SHP77 treated with DMSO at 0.1 percent for 48 hours (cell line): ENCODE results near the gene PCDHGA10.
"Not testable (repeated sequence)": the region's sequence is repeated elsewhere in the genome, so short reads cannot be mapped to it uniquely, and the experiment has no call there.

ENCODE experiments used
- DNase-seq: peaks from one replicate; lab custom pipeline; 2025; lab: John Stamatoyannopoulos, UW

PCDHGA10 gene

DNA sequence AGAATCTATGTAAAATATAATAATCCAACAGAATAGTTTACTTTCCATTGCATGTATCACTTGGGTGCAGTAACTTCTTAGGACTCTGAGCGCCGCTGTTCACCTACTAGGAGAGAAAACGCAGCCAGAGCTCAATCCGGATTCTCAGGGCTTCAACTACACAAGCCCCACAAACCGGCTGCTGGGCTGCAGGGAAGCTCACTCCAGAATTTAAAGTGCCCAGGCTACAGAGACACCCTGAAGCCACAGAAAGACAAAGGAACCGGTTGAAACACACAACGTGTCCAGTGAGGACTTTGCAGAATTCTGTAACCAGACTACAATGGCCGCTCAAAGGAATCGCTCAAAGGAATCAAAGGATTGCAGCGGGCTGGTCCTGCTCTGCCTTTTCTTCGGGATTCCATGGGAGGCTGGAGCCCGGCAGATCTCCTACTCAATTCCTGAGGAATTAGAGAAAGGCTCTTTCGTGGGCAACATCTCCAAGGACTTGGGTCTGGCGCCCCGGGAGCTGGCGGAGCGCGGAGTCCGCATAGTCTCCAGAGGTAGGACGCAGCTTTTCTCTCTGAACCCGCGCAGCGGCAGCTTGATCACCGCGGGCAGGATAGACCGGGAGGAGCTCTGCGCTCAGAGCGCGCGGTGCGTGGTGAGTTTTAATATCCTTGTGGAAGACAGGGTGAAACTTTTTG, at the start of gene PCDHGA10:
PCDHGA10 (plus strand) TSS at position 134 of the 686 bp plus-strand sequence; CDS start at position 323, 189 bp downstream.
- no peak for DNase-seq

DNA sequence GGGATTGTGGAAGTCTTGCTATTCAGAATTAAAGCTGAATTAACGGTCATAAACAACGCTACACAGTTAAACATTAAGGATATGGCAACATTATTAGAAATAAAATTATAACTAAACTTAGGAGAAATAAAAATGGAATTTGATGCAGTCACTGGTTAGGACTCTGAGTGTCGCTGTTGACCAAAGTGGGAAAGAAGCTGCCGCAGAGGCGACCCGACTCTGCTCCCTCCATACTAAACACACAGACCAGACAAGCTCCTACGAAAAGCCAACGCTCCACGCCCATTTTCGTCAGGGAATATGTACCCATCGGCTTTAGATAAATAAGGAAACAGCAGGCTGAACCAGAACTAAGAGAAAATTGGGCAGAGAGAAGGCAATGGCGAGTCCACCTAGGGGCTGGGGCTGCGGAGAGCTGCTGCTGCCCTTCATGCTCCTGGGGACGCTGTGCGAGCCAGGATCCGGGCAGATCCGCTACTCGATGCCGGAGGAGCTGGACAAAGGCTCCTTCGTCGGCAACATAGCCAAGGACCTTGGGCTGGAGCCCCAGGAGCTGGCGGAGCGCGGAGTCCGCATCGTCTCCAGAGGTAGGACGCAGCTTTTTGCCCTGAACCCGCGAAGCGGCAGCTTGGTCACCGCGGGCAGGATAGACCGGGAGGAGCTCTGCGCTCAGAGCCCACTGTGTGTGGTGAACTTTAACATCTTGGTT, 48.7 kb upstream of the PCDHGA10 start, which contains the start of gene PCDHGA5:
PCDHGA5 (plus strand) TSS at position 211 of the 709 bp plus-strand sequence; CDS start at position 380, 169 bp downstream.
- DNase-seq: no peak

DNA sequence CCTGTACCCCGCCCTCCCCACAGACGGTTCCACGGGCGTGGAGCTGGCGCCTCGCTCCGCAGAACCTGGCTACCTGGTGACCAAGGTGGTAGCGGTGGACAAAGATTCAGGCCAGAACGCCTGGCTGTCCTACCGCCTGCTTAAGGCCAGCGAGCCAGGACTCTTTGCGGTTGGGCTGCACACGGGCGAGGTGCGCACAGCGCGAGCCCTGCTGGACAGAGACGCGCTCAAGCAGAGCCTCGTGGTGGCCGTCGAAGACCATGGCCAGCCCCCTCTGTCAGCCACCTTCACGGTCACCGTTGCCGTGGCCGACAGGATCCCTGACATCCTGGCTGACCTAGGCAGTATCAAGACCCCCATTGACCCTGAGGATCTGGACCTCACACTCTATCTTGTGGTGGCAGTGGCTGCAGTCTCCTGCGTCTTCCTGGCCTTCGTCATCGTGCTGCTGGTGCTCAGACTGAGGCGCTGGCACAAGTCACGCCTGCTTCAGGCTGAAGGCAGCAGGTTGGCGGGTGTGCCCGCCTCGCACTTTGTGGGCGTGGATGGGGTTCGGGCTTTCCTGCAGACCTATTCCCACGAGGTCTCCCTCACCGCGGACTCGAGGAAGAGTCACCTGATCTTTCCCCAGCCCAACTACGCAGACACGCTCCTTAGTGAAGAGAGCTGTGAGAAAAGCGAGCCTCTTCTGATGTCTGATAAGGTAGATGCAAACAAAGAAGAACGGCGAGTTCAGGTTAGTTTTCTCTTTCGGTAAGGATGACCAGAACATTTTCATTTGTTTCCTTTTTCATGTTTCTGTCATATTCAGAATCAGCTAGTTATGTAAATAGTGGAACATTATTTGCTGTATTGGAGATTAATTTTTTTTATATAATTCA, 46.5 kb upstream of the PCDHGA10 start:
- no peak for DNase-seq

- DNase-seq: no peak
Observed at GRCh38 chr5:141369994-141370848, 42.6 kb upstream of the PCDHGA10 start, which contains the start of gene PCDHGB3. PCDHGB3 (plus strand) TSS chr5:141370242; CDS start chr5:141370395, 153 bp downstream.

DNA sequence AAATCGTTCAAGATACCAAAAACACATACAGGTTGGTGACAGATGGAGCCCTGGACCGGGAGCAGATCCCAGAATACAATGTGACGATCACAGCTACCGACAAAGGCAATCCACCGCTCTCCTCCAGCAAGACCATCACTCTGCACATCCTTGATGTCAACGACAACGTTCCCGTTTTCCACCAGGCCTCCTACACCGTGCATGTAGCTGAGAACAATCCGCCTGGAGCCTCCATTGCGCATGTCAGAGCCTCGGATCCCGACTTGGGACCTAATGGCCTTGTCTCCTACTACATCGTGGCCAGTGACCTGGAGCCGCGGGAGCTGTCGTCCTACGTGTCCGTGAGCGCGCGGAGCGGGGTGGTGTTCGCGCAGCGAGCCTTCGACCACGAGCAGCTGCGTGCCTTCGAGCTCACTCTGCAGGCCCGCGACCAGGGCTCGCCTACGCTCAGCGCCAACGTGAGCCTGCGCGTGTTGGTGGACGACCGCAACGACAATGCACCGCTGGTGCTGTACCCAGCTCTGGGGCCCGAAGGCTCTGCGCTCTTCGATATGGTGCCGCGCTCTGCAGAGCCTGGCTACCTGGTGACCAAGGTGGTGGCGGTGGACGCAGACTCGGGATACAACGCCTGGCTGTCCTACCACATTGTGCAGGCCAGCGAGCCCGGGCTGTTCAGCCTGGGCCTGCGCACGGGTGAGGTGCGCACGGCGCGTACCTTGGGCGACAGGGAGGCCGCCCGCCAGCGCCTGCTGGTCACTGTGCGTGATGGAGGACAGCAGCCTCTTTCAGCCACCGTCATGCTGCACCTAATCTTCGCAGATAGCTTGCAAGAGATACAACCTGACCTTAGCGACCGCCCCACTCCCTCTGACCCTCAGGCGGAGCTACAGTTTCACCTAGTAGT, 41.0 kb upstream of the PCDHGA10 start:
- no peak for DNase-seq

DNA sequence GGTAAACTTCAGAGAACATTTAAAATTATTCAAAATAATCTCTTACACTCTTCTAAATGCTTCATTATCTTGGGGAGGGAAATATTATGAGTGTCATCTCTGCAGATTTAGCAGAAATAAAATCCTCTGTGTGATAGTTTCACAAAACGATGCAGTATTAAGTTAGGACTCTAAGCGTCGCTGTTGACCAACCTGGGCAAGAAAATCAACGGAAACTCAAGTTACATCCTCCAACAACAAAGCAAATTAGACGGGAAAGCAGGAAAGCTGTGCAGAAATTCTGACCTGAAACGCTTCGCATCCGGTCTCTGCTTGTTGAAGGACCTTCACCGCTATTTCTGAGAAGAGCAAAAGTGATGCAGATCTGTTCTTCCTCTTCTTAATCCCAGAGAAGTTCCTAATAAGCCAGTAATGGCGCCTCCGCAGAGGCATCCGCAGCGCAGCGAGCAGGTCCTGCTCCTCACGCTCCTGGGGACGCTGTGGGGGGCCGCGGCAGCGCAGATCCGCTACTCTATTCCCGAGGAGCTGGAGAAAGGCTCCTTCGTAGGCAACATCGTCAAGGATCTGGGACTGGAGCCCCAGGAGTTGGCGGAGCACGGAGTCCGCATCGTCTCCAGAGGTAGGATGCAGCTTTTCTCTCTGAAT, 39.0 kb upstream of the PCDHGA10 start, which contains the start of gene PCDHGA6:
PCDHGA6 (plus strand) TSS at position 219 of the 645 bp plus-strand sequence; CDS start at position 412, 193 bp downstream.
- no peak for DNase-seq

DNA sequence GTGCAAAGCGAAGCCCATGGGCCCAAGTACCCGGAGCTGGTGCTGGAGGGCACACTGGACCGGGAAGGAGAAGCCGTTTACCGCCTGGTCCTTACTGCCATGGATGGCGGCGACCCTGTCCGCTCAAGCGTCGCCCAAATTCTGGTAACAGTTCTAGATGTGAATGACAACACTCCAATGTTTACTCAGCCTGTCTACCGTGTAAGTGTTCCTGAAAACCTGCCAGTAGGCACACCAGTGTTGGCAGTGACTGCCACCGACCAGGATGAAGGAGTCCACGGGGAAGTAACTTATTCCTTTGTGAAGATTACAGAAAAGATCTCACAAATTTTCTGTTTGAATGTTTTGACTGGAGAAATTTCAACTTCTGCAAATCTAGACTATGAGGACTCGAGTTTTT, 38.2 kb upstream of the PCDHGA10 start:
- no peak for DNase-seq

DNA sequence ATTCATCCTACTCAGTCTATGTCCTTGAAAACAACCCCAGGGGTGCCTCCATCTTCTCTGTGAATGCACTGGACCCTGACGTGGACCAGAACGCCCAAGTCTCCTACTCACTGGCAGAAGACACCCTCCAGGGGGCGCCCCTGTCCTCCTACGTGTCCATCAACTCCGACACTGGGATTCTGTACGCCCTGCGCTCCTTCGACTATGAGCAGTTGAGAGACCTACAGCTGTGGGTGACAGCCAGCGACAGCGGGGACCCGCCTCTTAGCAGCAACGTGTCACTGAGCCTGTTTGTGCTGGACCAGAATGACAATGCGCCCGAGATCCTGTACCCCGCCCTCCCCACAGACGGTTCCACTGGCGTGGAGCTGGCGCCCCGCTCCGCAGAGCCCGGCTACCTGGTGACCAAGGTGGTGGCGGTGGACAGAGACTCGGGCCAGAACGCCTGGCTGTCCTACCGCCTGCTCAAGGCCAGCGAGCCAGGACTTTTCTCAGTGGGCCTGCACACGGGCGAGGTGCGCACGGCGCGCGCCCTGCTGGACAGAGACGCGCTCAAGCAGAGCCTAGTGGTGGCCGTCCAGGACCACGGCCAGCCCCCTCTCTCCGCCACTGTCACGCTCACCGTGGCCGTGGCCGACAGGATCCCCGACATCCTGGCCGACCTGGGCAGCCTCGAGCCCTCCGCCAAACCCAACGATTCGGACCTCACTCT, 37.2 kb upstream of the PCDHGA10 start:
- not testable (repeated sequence) for DNase-seq

DNA sequence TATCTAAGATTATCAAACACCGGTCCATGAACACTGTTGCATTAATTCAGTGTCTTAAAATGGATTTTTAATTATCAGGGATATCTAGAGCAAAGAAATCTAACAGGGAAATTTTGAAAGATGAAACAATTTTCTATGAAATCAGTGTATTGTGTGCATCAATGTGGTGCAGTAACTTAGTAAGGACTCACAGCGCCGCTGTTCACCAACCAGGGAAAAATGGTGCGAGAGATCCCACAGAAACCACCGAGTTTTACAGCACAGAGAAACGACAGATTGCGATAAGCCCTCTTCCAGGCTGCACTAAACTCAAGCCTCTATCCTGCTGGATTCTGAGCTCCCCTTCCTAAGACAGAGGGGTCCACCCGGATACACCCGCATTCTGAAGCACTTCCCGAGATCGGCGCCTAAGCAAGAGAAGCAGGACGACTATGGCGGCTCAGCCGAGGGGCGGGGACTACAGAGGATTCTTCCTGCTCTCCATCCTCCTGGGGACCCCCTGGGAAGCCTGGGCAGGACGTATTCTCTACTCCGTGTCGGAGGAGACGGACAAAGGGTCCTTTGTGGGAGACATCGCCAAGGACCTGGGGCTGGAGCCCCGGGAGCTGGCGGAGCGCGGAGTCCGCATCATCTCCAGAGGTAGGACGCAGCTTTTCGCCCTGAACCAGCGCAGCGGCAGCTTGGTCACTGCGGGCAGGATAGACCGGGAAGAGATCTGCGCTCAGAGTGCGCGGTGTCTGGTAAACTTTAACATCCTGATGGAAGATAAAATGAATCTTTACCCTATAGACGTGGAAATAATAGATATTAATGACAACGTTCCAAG, 30.1 kb upstream of the PCDHGA10 start, which contains the start of gene PCDHGA7:
PCDHGA7 (plus strand) TSS at position 274 of the 826 bp plus-strand sequence; CDS start at position 432, 158 bp downstream.
- no peak for DNase-seq

DNA sequence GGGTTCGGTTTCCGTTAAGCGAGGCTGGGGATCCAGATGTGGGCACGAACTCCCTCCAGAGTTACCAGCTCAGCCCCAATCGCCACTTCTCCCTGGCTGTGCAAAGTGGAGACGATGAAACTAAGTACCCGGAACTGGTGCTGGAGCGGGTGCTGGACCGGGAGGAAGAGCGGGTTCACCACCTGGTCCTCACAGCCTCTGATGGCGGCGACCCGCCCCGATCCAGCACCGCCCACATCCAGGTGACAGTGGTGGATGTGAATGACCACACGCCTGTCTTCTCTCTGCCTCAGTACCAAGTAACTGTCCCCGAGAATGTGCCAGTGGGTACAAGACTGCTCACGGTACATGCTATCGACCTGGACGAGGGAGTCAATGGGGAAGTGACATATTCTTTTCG, 29.4 kb upstream of the PCDHGA10 start:
- DNase-seq: no peak

GRCh38 chr5:141384471-141385267, 28.1 kb upstream of the PCDHGA10 start:
- DNase-seq: no peak

- not testable (repeated sequence) for DNase-seq
Observed at GRCh38 chr5:141387557-141388311, 25.1 kb upstream of the PCDHGA10 start, which contains the start of gene PCDHGB4. PCDHGB4 (plus strand) TSS chr5:141387698; CDS start chr5:141387885, 187 bp downstream.

GRCh38 chr5:141388661-141389060, 24.1 kb upstream of the PCDHGA10 start:
- DNase-seq: no peak

GRCh38 chr5:141389153-141390042, 23.4 kb upstream of the PCDHGA10 start:
- no peak for DNase-seq
